Measurements from ENCODE around the gene AK5. TPM values are rescaled to one million over a fixed set of nuclear protein-coding genes. Genes with fewer than 3 reads are reported as not detected.

The AK5 gene
- total RNA-seq, 2 donors from 2014 or later, result 3.1 to 20.8 TPM

DNA sequence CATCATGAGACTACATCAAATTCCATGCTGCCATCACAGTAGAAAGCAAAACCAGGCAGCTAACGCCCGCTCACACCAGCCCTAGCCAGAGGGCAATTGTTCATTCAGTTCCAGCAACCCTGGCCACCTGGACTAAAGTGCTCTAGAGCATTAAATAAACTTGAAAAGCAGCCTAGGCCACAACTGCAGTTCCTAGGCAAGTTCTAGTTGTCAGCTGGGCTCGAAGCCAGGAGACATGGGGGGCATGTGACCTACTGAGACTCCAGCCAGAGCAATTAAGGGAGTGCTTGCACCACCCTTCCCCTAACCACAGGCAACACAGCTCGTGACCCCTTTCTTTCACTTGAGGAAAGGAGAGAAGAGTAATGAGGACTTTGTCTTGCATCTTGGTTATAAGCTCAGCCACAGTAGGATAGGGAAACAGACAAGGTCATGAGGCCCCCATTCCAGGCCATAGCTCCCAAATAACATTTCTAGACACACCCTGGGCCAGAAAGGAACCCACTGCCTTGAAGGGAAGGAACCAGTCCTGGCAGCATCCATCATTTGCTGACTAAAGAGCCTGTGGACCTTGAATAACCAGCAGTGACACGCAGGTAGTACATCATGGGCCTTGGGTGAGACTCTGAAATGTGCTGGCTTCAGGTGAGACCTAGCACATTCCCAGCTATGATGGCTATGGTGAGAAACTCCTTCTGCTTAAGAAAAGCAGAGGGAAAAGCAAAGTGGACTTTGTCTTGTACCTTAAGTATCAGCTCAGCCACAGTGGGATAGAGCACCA is 323.6 kb downstream of the AK5 start:
- 85% methylated on average over 5 of the region's 5 CpGs for WGBS
- DNase-seq (ENCODE audit: low spot score), result no peak
- no peaks in the 10 kb centered on the region for H3K27me3 ChIP-seq (replicated peaks; ENCODE audit: insufficient read depth)
- no peak overlapping the region for H3K4me3 ChIP-seq
- H3K4me1 ChIP-seq (replicated peaks), result no peaks in the 10 kb centered on the region
- no peaks in the 10 kb centered on the region for H3K36me3 ChIP-seq
- no peaks in the 10 kb centered on the region for H3K9me3 ChIP-seq
- no peak for TF ChIP-seq POLR2A (IDR thresholded peaks at IDR 0.05)
- TF ChIP-seq, protein P1, sequence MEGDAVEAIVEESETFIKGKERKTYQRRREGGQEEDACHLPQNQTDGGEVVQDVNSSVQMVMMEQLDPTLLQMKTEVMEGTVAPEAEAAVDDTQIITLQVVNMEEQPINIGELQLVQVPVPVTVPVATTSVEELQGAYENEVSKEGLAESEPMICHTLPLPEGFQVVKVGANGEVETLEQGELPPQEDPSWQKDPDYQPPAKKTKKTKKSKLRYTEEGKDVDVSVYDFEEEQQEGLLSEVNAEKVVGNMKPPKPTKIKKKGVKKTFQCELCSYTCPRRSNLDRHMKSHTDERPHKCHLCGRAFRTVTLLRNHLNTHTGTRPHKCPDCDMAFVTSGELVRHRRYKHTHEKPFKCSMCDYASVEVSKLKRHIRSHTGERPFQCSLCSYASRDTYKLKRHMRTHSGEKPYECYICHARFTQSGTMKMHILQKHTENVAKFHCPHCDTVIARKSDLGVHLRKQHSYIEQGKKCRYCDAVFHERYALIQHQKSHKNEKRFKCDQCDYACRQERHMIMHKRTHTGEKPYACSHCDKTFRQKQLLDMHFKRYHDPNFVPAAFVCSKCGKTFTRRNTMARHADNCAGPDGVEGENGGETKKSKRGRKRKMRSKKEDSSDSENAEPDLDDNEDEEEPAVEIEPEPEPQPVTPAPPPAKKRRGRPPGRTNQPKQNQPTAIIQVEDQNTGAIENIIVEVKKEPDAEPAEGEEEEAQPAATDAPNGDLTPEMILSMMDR (IDR thresholded peaks at IDR 0.05), result no peak
- no peak for TF ChIP-seq POLR2AphosphoS5 (IDR thresholded peaks at IDR 0.05)
- intact Hi-C loops (cut with DNase I), result no loop called here
- no peak overlapping the region for H3K27ac ChIP-seq

DNA sequence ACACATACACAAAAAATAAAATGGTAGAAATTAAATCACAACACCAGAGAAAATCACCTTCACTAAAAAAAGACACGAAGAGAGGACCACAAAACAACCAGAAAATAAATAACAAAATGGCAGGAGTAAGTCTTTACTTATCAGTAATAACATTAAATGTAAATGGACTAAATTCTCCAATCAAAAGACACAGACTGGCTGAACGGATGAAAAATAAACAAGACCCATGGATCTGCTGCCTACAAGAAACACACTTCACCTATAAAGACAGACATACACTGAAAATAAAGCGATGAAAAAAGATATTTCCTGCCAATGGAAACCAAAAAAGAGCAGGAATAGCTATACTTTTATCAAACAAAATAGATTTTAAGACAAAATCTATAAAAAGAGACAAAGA is 327.1 kb downstream of the AK5 start:
- 94% methylated on average over 3 of the region's 3 CpGs for WGBS

More for the DNA sequence above, 327.1 kb downstream of the AK5 start:
- no peak overlapping the region for H3K27ac ChIP-seq
- no peaks in the 10 kb centered on the region for H3K27me3 ChIP-seq (replicated peaks; ENCODE audit: insufficient read depth)
- intact Hi-C loops (cut with DNase I), result no loop called here
- H3K9me3 ChIP-seq, result no peaks in the 10 kb centered on the region
- no peak for DNase-seq (ENCODE audit: low spot score)
- no peaks in the 10 kb centered on the region for H3K4me1 ChIP-seq (replicated peaks)
- H3K4me3 ChIP-seq, result no peak overlapping the region
- TF ChIP-seq POLR2AphosphoS5 (IDR thresholded peaks at IDR 0.05) (no peak), POLR2A (IDR thresholded peaks at IDR 0.05) (no peak)
- TF ChIP-seq, protein P1 (IDR thresholded peaks at IDR 0.05), result no peak
- H3K36me3 ChIP-seq, result no peaks in the 10 kb centered on the region

Small RNA genes within 50 kb of the gene (small RNA-seq; reads per million reads assigned to genes)
- gene RNU7-8P, result 0 reads per million in 2 donors

Other genes with a start within 250 kb of the AK5 start
- gene PIGK, start 62.6 kb upstream of the AK5 start, total RNA-seq, result 10 to 100 TPM; 20.4 to 25.9 TPM

Measured in prostate gland (tissue), 2 donors.